Measurements from ENCODE around the gene CIRBP.

CIRBP gene

DNA sequence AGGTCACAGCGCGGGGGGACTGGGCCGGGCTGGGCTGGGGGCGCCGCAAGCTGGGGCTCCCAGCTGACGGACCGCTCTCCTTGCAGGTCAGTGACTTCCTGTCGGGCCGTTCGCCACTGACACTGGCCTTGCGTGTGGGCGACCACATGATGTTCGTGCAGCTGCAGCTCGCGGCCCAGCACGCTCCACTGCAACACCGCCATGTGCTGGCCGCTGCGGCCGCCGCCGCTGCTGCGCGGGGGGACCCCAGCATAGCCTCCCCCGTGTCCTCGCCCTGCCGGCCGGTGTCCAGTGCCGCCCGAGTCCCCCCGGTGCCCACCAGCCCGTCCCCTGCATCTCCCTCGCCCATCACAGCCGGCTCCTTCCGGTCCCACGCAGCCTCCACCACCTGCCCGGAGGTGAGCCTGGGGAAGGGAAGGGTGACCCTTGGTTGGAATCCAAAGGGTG lies 15.0 kb upstream of the CIRBP start:
- POLR2A ChIA-PET, result interaction anchor here (1.5 to 7.6 kb wide), 4 partner anchors 10 to 20 kb away, joined by 6 to 188 read pairs (median 50); partner anchors contain the start of gene CIRBP
- no peak for DNase-seq (ENCODE audit: low read depth, low spot score)
- no peak overlapping the region for H3K4me3 ChIP-seq (ENCODE audit: low read depth, low read length)
- TF ChIP-seq, protein P1, sequence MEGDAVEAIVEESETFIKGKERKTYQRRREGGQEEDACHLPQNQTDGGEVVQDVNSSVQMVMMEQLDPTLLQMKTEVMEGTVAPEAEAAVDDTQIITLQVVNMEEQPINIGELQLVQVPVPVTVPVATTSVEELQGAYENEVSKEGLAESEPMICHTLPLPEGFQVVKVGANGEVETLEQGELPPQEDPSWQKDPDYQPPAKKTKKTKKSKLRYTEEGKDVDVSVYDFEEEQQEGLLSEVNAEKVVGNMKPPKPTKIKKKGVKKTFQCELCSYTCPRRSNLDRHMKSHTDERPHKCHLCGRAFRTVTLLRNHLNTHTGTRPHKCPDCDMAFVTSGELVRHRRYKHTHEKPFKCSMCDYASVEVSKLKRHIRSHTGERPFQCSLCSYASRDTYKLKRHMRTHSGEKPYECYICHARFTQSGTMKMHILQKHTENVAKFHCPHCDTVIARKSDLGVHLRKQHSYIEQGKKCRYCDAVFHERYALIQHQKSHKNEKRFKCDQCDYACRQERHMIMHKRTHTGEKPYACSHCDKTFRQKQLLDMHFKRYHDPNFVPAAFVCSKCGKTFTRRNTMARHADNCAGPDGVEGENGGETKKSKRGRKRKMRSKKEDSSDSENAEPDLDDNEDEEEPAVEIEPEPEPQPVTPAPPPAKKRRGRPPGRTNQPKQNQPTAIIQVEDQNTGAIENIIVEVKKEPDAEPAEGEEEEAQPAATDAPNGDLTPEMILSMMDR (IDR thresholded peaks at IDR 0.05; ENCODE audit: insufficient read depth, low read length, missing control alignments), result no peak
- CTCF ChIA-PET, result interaction anchor here (1.2 to 6.4 kb wide), 3 partner anchors 10 to 25 kb away, joined by 3 to 69 read pairs (median 21); partner anchors contain the start of gene CIRBP

DNA sequence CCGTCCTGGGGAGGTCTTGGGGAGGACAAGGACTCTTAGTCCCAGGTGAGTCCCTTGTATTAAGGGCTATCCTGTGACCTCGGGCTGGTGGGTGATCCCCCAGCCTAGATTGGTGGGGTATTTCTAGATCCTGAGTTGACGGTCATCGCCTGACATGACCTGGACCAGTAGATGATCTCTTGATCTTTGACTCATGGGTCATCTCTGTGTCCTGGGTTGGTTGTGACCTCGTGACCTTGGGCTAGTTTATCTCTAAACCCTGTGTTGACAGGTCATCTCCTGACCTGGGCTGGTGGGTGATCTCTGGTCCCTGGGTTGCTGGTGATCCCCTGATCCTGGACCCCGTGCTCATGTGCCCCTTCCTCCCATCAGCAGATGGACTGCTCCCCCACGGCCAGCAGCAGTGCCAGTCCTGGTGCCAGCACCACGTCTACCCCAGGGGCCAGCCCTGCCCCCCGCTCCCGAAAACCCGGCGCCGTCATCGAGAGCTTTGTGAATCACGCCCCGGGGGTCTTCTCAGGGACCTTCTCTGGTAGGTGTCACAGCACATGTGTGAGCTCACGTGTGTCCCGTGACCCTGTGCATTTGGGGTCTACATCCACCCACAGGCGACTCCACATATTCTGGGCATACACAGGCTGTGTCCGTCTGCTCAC lies 14.5 kb upstream of the CIRBP start:
- no peak overlapping the region for H3K4me3 ChIP-seq (ENCODE audit: low read depth, low read length)
- POLR2A ChIA-PET, result interaction anchor here (1.5 to 7.6 kb wide), 2 partner anchors 10 to 21 kb away, joined by 4 to 188 read pairs; partner anchors contain the start of gene FAM174C
- CTCF ChIA-PET, result interaction anchor here (2.8 to 6.4 kb wide), 2 partner anchors 11 to 13 kb away, joined by 18 to 69 read pairs; partner anchors contain the start of gene CIRBP
- TF ChIP-seq, protein P1 (IDR thresholded peaks at IDR 0.05; ENCODE audit: insufficient read depth, low read length, missing control alignments), result no peak
- no peak for DNase-seq (ENCODE audit: low read depth, low spot score)

DNA sequence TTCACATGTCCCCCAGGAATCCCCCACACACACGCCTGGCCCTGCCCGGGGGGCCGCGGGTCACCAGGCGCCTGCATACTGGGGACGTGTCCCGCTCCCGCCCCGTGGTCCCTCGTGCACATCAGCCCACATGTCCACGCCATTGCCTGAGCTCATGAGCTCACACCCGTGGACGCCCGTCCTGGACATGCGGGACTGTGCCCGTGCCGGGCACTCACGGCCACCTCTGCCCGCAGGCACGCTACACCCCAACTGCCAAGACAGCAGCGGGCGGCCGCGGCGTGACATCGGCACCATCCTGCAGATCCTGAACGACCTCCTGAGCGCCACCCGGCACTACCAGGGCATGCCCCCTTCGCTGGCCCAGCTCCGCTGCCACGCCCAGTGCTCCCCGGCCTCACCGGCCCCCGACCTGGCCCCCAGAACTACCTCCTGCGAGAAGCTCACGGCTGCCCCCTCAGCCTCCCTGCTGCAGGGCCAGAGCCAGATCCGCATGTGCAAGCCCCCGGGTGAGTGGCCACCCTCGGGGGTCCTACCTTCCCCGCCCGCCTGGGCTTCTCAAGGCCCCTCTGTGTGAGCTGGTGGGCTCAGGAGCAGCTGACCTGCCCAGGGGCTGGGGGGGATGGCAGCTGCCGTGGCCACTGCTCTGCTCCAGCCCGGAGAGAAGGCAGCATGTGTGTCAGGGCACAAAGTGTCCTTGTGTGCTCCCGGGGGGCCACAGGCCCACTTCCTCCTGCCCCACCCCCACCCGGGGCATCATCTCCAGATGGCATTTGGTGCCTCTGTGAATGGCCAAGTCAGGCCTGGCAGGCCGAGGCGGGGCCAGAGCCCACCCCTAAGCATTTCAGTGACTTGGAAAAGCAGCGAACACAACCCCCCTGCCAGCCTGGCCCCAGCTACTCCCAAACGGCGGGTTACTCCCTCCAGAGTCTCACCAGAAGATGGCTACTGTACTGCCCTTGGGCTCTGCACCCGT lies 13.7 kb upstream of the CIRBP start:
- POLR2A ChIA-PET, result interaction anchor here (1.5 to 7.6 kb wide), 3 partner anchors 9 to 20 kb away, joined by 4 to 188 read pairs (median 8); partner anchors contain the start of genes CIRBP and FAM174C
- H3K4me3 ChIP-seq (ENCODE audit: low read depth, low read length), result no peak overlapping the region
- DNase-seq (ENCODE audit: low read depth, low spot score), result no peak
- TF ChIP-seq, protein P1 (IDR thresholded peaks at IDR 0.05; ENCODE audit: insufficient read depth, low read length, missing control alignments), result no peak
- CTCF ChIA-PET, result interaction anchor here (0.9 to 6.4 kb wide), 3 partner anchors 12 to 15 kb away, joined by 4 to 69 read pairs (median 18); partner anchors contain the start of gene CIRBP

DNA sequence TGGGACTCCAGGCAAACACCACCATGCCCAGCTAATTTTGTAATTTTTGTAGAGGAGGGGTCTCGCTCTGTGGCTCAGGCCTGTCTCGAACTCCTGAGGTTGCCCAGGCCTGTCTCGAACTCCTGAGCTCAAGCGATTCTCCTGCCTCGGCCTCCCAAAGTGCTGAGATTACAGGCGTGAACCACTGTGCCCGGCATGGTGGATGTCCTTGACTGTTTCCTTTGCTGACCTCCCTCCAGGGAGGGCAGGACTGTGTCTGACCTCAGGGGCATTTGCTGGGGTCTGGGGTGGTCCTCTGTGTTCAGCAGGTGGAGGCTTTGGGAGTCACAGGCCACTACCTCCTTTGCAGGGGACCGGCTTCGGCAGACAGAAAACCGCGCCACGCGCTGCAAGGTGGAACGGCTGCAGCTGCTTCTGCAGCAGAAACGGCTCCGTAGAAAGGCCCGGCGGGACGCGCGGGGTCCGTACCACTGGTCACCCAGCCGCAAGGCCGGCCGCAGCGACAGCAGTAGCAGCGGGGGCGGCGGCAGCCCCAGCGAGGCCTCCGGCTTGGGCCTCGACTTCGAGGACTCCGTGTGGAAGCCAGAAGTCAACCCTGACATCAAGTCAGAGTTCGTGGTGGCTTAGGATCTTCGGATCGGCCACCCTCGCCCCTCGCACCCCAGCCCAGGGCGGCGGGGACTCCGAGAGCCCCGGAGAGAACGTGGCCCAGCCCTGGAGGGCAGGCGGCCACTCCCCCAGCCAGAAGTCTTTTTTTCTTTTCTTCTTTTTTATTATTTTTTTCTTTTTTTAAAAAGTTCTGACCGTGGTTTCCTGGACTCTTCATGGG lies 12.3 kb upstream of the CIRBP start:
- TF ChIP-seq, protein P1 (IDR thresholded peaks at IDR 0.05; ENCODE audit: insufficient read depth, low read length, missing control alignments), result no peak
- DNase-seq (ENCODE audit: low read depth, low spot score), result no peak
- CTCF ChIA-PET, result interaction anchor here (2.8 to 6.4 kb wide), 2 partner anchors 11 to 13 kb away, joined by 18 to 69 read pairs; partner anchors contain the start of gene CIRBP
- POLR2A ChIA-PET, result interaction anchor here (2.1 to 7.6 kb wide), 2 partner anchors 8 to 12 kb away, joined by 8 to 188 read pairs; partner anchors contain the start of gene CIRBP
- no peak overlapping the region for H3K4me3 ChIP-seq (ENCODE audit: low read depth, low read length)

DNA sequence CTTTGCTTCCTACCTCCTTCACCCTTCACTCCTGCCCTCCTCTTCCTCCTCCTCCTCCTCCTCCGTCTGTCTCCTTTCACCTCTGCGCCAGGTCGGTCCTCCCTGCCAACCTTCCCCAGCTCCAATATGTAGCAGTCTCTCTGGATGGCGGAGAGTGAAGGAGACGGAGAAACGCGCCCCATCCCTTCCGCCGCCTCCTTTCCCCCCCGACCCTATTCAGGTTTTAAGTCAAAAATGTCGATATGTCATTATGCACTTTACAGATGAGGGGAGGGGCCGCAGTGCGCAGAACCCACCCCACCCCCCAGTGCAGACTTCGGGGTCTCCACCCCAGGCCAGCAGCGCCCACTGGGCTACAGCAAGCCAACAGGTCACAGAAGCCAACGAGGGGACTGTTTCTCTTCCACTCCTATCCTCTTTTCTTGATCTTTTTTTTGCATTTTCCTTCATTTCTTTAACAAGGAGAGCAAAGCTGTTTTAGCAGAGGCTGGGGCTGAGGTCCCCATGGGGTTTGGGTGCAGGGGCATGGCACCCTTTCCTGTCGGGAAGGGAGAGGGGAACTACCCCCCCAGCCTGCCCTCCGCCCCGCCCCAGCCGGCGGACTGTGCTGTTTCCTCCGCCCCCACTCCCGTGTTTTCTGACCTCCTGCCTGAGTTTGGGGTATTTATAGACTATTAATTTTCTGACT lies 11.5 kb upstream of the CIRBP start:
- CTCF ChIA-PET, result interaction anchor here (2.8 to 6.4 kb wide), 2 partner anchors 10 to 14 kb away, joined by 18 to 69 read pairs; partner anchors contain the start of gene CIRBP
- TF ChIP-seq, protein P1 (IDR thresholded peaks at IDR 0.05; ENCODE audit: insufficient read depth, low read length, missing control alignments), result no peak
- POLR2A ChIA-PET, result interaction anchor here (1.1 to 7.6 kb wide), 4 partner anchors 7 to 16 kb away, joined by 4 to 188 read pairs (median 22); partner anchors contain the start of gene CIRBP
- no peak overlapping the region for H3K4me3 ChIP-seq (ENCODE audit: low read depth, low read length)
- no peak for DNase-seq (ENCODE audit: low read depth, low spot score)
